Stimulated activated CD4-positive, alpha-beta T cell treated with anti-CD3 and anti-CD28 coated beads, Interleukin-15, amount 100 ng/mL, for 1 hour (primary cell): ENCODE results near the gene P2RX6.
"Not testable (repeated sequence)": the region's sequence is repeated elsewhere in the genome, so short reads cannot be mapped to it uniquely, and the experiment has no call there.

ENCODE experiments used
- DNase-seq, 2 donors: peaks; one replicate each; pipeline ENCODE4 v3.0.0-alpha.2; 2020; ENCODE audit warnings: low read depth in 1 of 2, low spot score in 1 of 2

Gene P2RX6

DNA sequence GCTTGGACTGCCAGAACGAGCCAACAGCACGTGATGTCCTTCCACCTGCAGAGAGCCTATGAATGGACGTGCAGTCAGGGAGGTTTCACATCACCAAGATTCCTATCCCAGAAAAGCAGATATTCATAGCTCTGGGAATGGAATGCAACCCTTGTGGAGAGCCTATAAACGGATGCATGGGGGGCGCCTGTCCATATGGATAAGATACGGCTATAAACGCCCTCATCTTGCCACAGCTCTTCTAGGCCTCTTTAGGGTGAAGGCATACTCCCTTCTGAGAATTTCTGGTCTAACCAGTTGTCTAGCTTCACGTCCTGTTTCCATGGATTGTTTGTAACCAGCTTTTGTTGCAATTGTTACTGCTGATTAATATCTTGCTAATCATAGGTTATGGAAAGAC lies 56.8 kb downstream of the P2RX6 start:
- DNase-seq: not testable (repeated sequence)

GRCh38 chr22:21073023-21073422 lies 58.1 kb downstream of the P2RX6 start:
- DNase-seq: no peak

GRCh38 chr22:21073482-21073881 lies 58.5 kb downstream of the P2RX6 start:
- no peak for DNase-seq

DNA sequence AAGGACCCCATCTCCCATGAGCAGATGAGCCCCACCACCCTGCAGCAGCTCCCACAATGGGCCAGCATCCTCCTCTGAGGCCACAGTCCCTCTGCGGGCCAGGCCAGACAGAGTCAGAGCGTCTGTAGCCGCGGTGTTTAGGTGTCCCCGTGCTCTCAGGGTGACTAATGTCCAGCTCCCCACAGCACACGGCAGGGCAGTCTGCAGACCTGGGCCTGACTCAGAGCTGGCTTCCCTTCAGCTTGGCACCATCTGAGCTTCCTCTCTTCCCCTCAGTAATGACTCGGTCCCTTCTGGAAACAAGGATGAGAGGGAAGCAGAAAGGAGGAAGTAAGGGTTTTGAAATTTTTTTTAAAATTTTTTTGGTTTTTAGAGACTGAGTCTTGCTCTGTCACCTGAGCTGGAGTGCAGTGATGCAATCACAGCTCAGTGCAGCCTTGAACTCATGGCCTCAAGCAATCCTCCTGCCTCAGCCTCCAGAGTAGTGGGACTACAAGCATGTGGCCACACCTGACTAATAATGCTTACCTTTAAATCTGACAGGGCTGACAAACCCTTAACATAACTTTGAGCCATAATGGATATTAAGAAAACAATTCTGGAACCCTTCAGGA lies 59.2 kb downstream of the P2RX6 start:
- DNase-seq: no peak

DNA sequence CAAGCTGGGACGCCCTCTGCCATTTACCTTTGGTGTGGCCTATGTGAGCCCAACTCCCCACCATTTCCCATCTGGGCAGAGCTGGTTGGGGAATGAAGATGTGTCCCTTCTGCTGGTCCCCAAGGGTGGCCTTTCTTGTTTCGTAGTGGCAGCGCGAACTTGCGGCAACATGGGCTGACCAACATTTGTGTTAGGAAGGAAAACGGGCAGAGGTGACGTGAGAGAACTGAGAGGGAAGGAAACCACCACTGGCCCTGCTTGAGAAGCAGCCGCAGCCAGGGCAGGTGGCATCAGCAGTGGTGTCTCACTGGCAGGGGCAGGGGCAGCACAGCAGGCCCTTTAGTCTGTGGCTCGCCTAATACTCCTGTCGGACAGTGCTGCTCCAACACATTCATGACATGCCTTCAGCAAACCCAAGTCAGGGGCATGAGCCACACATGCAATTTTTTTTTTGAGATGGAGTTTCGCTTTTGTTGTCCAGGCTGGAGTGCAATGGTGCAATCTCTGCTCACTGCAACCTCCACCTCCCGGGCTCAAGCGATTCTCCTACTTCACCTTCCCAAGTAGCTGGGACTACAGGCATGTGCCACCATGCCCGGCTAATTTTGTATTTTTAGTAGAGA lies 60.7 kb downstream of the P2RX6 start:
- DNase-seq: no peak

DNA sequence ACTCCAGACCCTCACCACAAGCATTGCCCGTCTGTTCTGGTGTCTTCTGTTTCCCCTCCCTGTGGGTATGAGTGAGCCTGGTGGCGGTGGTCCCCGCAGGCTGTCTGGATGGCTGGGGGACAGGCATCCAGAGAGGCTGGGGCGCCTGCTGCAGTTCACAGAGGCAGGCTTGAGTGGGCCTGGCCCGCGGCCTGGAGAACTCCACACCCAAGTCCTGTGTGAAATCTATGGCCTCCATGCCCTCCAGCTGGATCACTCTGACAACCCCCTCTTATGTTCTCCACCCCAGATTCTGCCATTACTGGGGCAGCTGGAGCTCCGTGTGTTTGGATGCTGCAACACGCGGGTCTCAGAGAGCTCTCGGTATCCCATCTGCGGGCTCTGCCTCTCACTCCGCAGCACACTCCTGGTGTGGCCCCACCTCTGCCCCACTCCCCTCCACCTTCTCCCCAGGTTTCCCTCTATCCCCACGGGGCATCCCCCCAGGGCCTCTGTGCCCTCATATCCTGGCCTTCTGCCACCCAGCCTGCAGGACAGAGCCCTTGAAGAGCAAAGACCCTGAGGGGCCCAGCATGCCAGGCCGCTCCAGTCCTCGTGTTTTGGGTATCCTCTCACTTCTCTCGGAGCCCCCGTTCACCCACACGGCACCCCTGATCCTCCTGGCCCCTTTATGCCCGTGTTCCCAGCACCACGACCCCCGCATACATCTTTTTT lies 62.1 kb downstream of the P2RX6 start:
- DNase-seq: no peak
